ENCODE measurements around the gene ANTKMT.

Gene ANTKMT

GRCh38 chr16:700684-701584 is 20.0 kb upstream of the ANTKMT start:
- no peak for DNase-seq

- DNase-seq, result no peak
Observed at GRCh38 chr16:702341-702740, 18.6 kb upstream of the ANTKMT start.

GRCh38 chr16:703406-703805 is 17.5 kb upstream of the ANTKMT start:
- no peak for DNase-seq

- DNase-seq, result no peak
Observed at GRCh38 chr16:704047-704446, 16.9 kb upstream of the ANTKMT start.

GRCh38 chr16:704552-705380 is 16.2 kb upstream of the ANTKMT start:
- no peak for DNase-seq

- DNase-seq, result no peak
Observed at GRCh38 chr16:705431-706188, 15.3 kb upstream of the ANTKMT start, which contains the start of gene FBXL16. Gene FBXL16 (minus strand): TSS chr16:705801. CDS start chr16:697405, 8,396 bp downstream.

- DNase-seq, result no peak
Observed at GRCh38 chr16:706189-707061, 14.5 kb upstream of the ANTKMT start.

GRCh38 chr16:707062-707538 is 13.8 kb upstream of the ANTKMT start:
- no peak for DNase-seq

- no peak for DNase-seq
Observed at GRCh38 chr16:708019-708418, 12.9 kb upstream of the ANTKMT start.

GRCh38 chr16:708959-709358 is 12.0 kb upstream of the ANTKMT start:
- DNase-seq, result no peak

- peak in 1 of 2 donors; percentile 18 for DNase-seq
Observed at GRCh38 chr16:709566-710499, 11.1 kb upstream of the ANTKMT start.

GRCh38 chr16:710500-711075 is 10.4 kb upstream of the ANTKMT start:
- DNase-seq, result no peak

- no peak for DNase-seq
Observed at GRCh38 chr16:711084-711483, 9.9 kb upstream of the ANTKMT start.

- peak; percentile 41 to 84 for DNase-seq
Observed at GRCh38 chr16:711548-712320, 9.2 kb upstream of the ANTKMT start.

- DNase-seq, result peak; percentile 43 to 56
Observed at GRCh38 chr16:712740-713250, 8.2 kb upstream of the ANTKMT start.

GRCh38 chr16:714079-714478 is 6.9 kb upstream of the ANTKMT start:
- no peak for DNase-seq

GRCh38 chr16:714558-715476 is 6.1 kb upstream of the ANTKMT start, which contains the start of gene METRN:
Gene METRN (plus strand): TSS chr16:715118. CDS start chr16:715290, 172 bp downstream.
- DNase-seq, result peak; percentile 69 to 87

All from inflammatory macrophage treated with lipopolysaccharide for 1 hour (primary cell).